Measurements from ENCODE around the gene AFM. TPM values are rescaled to one million over a fixed set of nuclear protein-coding genes. Genes with fewer than 3 reads are reported as not detected.

The AFM gene
- total and polyA plus RNA-seq, 11 donors: not detected

- H3K27me3 ChIP-seq: no peaks in the 10 kb centered on the region
- intact Hi-C loops (cut with DNase I): no loop called here
- no peak overlapping the region for H3K4me3 ChIP-seq
- H3K4me1 ChIP-seq: no peaks in the 10 kb centered on the region
- no peak overlapping the region for H3K27ac ChIP-seq
- TF ChIP-seq CTCF (IDR thresholded peaks at IDR 0.05) (no peak), POLR2A (IDR thresholded peaks at IDR 0.05) (no peak)
- H3K9me3 ChIP-seq: no peaks in the 10 kb centered on the region
- DNase-seq (no peak), ATAC-seq (no peak)
- H3K36me3 ChIP-seq: no peaks in the 10 kb centered on the region
- 77 to 88% (median 83%) methylated on average over 1 of the region's 1 CpG for WGBS, 4 donors
Observed at GRCh38 chr4:73487233-73487632, 5.7 kb downstream of the AFM start.

- WGBS, 4 donors: 67 to 71% (median 69%) methylated on average over 4 of the region's 4 CpGs
Observed at GRCh38 chr4:73499996-73500765, 18.6 kb downstream of the AFM start.

GRCh38 chr4:73501664-73502265 is 20.2 kb downstream of the AFM start:
- no peak overlapping the region for H3K27ac ChIP-seq
- intact Hi-C loops (cut with DNase I): no loop called here
- H3K36me3 ChIP-seq: no peaks in the 10 kb centered on the region
- DNase-seq: no peak
- no peak overlapping the region for H3K4me3 ChIP-seq
- no peaks in the 10 kb centered on the region for H3K9me3 ChIP-seq
- no peak for TF ChIP-seq POLR2A (IDR thresholded peaks at IDR 0.05)
- TF ChIP-seq CTCF (IDR thresholded peaks at IDR 0.05): no peak
- ATAC-seq: no peak
- no peaks in the 10 kb centered on the region for H3K27me3 ChIP-seq
- H3K4me1 ChIP-seq: peaks cover 0 to 5% (median 0%) of the 10 kb centered on the region in 12 donors
- WGBS, 4 donors: 94 to 95% (median 95%) methylated on average over 5 of the region's 5 CpGs

More at GRCh38 chr4:73499996-73500765, 18.6 kb downstream of the AFM start:
- no peak for TF ChIP-seq POLR2A (IDR thresholded peaks at IDR 0.05)
- Histone ChIP-seq H3K4me3 (no peak overlapping the region), H3K27me3 (no peaks in the 10 kb centered on the region), H3K36me3 (no peaks in the 10 kb centered on the region), H3K9me3 (no peaks in the 10 kb centered on the region), H3K4me1 (peaks cover 0 to 5% (median 0%) of the 10 kb centered on the region in 12 donors), H3K27ac (peak overlapping the region in 1 of 12 donors; percentile 17)
- ATAC-seq (no peak), DNase-seq (no peak)
- intact Hi-C loops (cut with DNase I): no loop called here

- ATAC-seq (no peak), DNase-seq (no peak)
- no peaks in the 10 kb centered on the region for H3K9me3 ChIP-seq
- TF ChIP-seq POLR2A (IDR thresholded peaks at IDR 0.05) (no peak), CTCF (IDR thresholded peaks at IDR 0.05) (no peak)
- no peaks in the 10 kb centered on the region for H3K27me3 ChIP-seq
- intact Hi-C loops (cut with DNase I): no loop called here
- 76 to 83% (median 80%) methylated on average over 2 of the region's 2 CpGs for WGBS, 4 donors
- no peak overlapping the region for H3K4me3 ChIP-seq
- peaks cover 0 to 5% (median 0%) of the 10 kb centered on the region in 12 donors for H3K4me1 ChIP-seq
- H3K36me3 ChIP-seq: no peaks in the 10 kb centered on the region
- H3K27ac ChIP-seq: no peak overlapping the region
Observed at GRCh38 chr4:73505567-73505966, 24.0 kb downstream of the AFM start.

Data from heart left ventricle (tissue), 16 donors.